CD14-positive monocyte (primary cell): ENCODE results near the gene CCDC40. TPM values are rescaled to one million over a fixed set of nuclear protein-coding genes. Genes with fewer than 3 reads are reported as not detected.
A peak's percentile ranks its signal among the peaks of the same experiment; 100 is the strongest.

Experiments used
- DNase-seq, 3 donors: peaks; one replicate each; pipeline ENCODE4 v3.0.0-alpha.2; 2011 to 2022
- H2AFZ ChIP-seq: 2 replicates; pipeline ENCODE4 v1.6.0; 2012; ENCODE audit warnings: mild to moderate bottlenecking, low read depth, low read length, inconsistent platforms; ENCODE audit not compliant: insufficient read depth, poor library complexity, severe bottlenecking
- H3K27ac ChIP-seq, 2 donors: 1 replicate in 1 of 2; 2 replicates in 1 of 2; pipeline ENCODE4 v1.5.1; 2012 to 2013; ENCODE audit warnings: low read length in 2 of 2, control low read depth in 1 of 2, inconsistent platforms in 1 of 2, low read depth in 1 of 2, mild to moderate bottlenecking in 1 of 2
- H3K27me3 ChIP-seq, 2 donors: one replicate each; pipeline versions ENCODE4 v1.6.0 to v1.6.1; 2011 to 2013; ENCODE audit warnings: low read length in 2 of 2; ENCODE audit not compliant: control insufficient read depth in 2 of 2, insufficient read depth in 2 of 2
- H3K36me3 ChIP-seq, 2 donors: replicated peaks in 1 of 2; 1 replicate in 1 of 2; 2 replicates in 1 of 2; pipeline versions ENCODE4 v1.5.1 to v1.6.1; 2012 to 2013; ENCODE audit warnings: low read length in 2 of 2, control low read depth in 1 of 2, inconsistent platforms in 1 of 2, mild to moderate bottlenecking in 1 of 2; ENCODE audit not compliant: insufficient read depth in 2 of 2, control insufficient read depth in 1 of 2
- H3K4me1 ChIP-seq, 2 donors: 1 replicate in 1 of 2; 2 replicates in 1 of 2; pipeline versions ENCODE4 v1.5.1 to v1.6.1; 2012 to 2013; ENCODE audit warnings: low read length in 2 of 2, control low read depth in 1 of 2, inconsistent platforms in 1 of 2, mild to moderate bottlenecking in 1 of 2, moderate library complexity in 1 of 2; ENCODE audit not compliant: insufficient read depth in 2 of 2, control insufficient read depth in 1 of 2
- H3K4me2 ChIP-seq: replicated peaks from 2 replicates; pipeline ENCODE3; 2012; ENCODE audit warnings: low read length, moderate library complexity, mild to moderate bottlenecking; ENCODE audit not compliant: poor library complexity, severe bottlenecking; ENCODE audit errors: extremely low read depth
- H3K4me3 ChIP-seq, 3 experiments: fragments of 200-600 bp in 1 of 3; sonication (generic) in 1 of 3; replicated peaks in 1 of 3; 1 replicate in 2 of 3; 2 replicates in 1 of 3; pipeline ENCODE4 v1.5.1; 2011 to 2013; ENCODE audit warnings: low read length in 3 of 3, mild to moderate bottlenecking in 3 of 3, control low read depth in 2 of 3, low read depth in 2 of 3, inconsistent platforms in 1 of 3, moderate library complexity in 1 of 3
- H3K79me2 ChIP-seq: 2 replicates; pipeline ENCODE4 v1.6.0; 2012; ENCODE audit warnings: mild to moderate bottlenecking, control low read depth, inconsistent platforms, low read length, moderate library complexity; ENCODE audit not compliant: insufficient read depth
- H3K9ac ChIP-seq: 2 replicates; pipeline ENCODE4 v1.6.0; 2017; ENCODE audit warnings: low read length, mild to moderate bottlenecking; ENCODE audit not compliant: insufficient read depth, poor library complexity, severe bottlenecking
- H3K9me3 ChIP-seq, 2 donors: replicated peaks in 1 of 2; 1 replicate in 1 of 2; 2 replicates in 1 of 2; pipeline versions ENCODE4 v1.5.1 to v1.6.1; 2012 to 2013; ENCODE audit warnings: low read length in 2 of 2, control low read depth in 1 of 2; ENCODE audit not compliant: control insufficient read depth in 1 of 2, insufficient read depth in 1 of 2
- H4K20me1 ChIP-seq: 2 replicates; pipeline ENCODE4 v1.6.0; 2012; ENCODE audit warnings: mild to moderate bottlenecking, low read length, control low read depth, moderate library complexity; ENCODE audit not compliant: insufficient read depth
- H3K27ac Mint-ChIP-seq, 7 donors: one replicate each; pipeline ENCODE4 v1.8.0; 2020; ENCODE audit warnings: mild to moderate bottlenecking in 7 of 7, mixed read lengths in 7 of 7, moderate library complexity in 6 of 7, inconsistent platforms in 2 of 7
- H3K27me3 Mint-ChIP-seq, 3 donors: one replicate each; pipeline ENCODE4 v1.8.0; 2021 to 2022; ENCODE audit warnings: low read depth in 3 of 3, mild to moderate bottlenecking in 3 of 3, mixed read lengths in 3 of 3, moderate library complexity in 3 of 3, inconsistent platforms in 1 of 3
- H3K36me3 Mint-ChIP-seq, 2 donors: one replicate each; pipeline ENCODE4 v1.8.0; 2020; ENCODE audit warnings: mixed read lengths in 2 of 2, inconsistent platforms in 1 of 2, mild to moderate bottlenecking in 1 of 2
- H3K4me1 Mint-ChIP-seq: one replicate; pipeline ENCODE4 v1.8.0; 2020; ENCODE audit warnings: mild to moderate bottlenecking, mixed read lengths
- H3K4me3 Mint-ChIP-seq, 2 donors: one replicate each; pipeline ENCODE4 v1.8.0; 2020; ENCODE audit warnings: mild to moderate bottlenecking in 2 of 2, mixed read lengths in 2 of 2, moderate library complexity in 1 of 2
- H3K9me3 Mint-ChIP-seq, 7 donors: one replicate each; pipeline ENCODE4 v1.8.0; 2020 to 2022; ENCODE audit warnings: mixed read lengths in 7 of 7, mild to moderate bottlenecking in 6 of 7, moderate library complexity in 6 of 7, inconsistent platforms in 2 of 7
- WGBS: methylation state at CpG from one replicate; pipeline ENCODE4 v1.1.5; 2013; ENCODE audit warnings: missing lambda C conversion rate; ENCODE audit not compliant: insufficient coverage; 5-methylcytosine and 5-hydroxymethylcytosine counted together
- intact Hi-C, 2 donors: fragments of 100-400 bp; cut with micrococcal nuclease; formaldehyde crosslinking; loops; one replicate each; pipeline versions ENCODE4 v1.15.0 to v1.15.1; 2023
- polyA plus RNA-seq, 3 donors: library from polyadenylated mRNA; depleted of rRNA in 1 of 3; unstranded in 2 of 3; stranded (reverse) in 1 of 3; fragments of 300-500 nt in 2 of 3; fragments of >200 nt in 1 of 3; fragmentation: Illumina TruSeq in 2 of 3; gene quantifications; 1 replicate in 2 of 3; 2 replicates in 1 of 3; pipeline ENCODE4 v1.2.3, GENCODE V29; 2012 to 2021
- TF ChIP-seq, protein P1 (sequence below): fragments of 200-600 bp; IDR thresholded peaks from one replicate; pipeline ENCODE4 v1.8.0; 2022; ENCODE audit warnings: antibody characterized with exemption, mild to moderate bottlenecking

Gene CCDC40
- polyA plus RNA-seq, 3 donors, result 0.21 to 0.27 TPM; not detected in 1

DNA sequence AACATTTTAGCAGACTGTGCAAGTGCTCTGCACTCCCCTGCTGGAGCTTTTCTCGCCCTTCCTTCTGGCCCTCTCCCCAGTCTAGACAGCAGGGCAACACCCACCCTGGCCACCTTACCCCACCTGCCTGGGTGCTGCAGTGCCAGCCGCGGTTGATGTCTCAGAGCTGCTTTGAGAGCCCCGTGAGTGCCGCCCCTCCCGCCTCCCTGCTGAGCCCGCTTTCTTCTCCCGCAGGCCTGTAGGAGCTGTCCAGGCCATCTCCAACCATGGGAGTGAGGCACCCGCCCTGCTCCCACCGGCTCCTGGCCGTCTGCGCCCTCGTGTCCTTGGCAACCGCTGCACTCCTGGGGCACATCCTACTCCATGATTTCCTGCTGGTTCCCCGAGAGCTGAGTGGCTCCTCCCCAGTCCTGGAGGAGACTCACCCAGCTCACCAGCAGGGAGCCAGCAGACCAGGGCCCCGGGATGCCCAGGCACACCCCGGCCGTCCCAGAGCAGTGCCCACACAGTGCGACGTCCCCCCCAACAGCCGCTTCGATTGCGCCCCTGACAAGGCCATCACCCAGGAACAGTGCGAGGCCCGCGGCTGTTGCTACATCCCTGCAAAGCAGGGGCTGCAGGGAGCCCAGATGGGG is 68.0 kb downstream of the CCDC40 start:
- Histone ChIP-seq H3K9me3 (no peaks in the 10 kb centered on the region), H3K4me1 (peaks cover 23 to 27% of the 10 kb centered on the region in 2 donors), H3K79me2 (peaks cover 12% of the 10 kb centered on the region), H3K27me3 (no peaks in the 10 kb centered on the region), H3K9ac (no peak overlapping the region), H3K36me3 (peaks cover 22 to 40% of the 10 kb centered on the region in 2 donors), H3K4me3 (no peak overlapping the region), H3K27ac (no peak overlapping the region), H4K20me1 (peaks cover 35% of the 10 kb centered on the region), H3K4me2 (no peak overlapping the region), H2AFZ (no peak overlapping the region)
- intact Hi-C loops, result loop anchor here in 1 of 2 donors (5.0 kb wide), 1 partner anchor 158 kb away; the partner anchor contains the start of gene RNF213
- H3K36me3 Mint-ChIP-seq, result peaks cover 23 to 51% of the 10 kb centered on the region in 2 donors
- H3K9me3 Mint-ChIP-seq, result no peaks in the 10 kb centered on the region
- no peak for DNase-seq
- no peak overlapping the region for H3K27ac Mint-ChIP-seq
- peak overlapping the region in 1 of 2 donors; percentile 12 for H3K4me3 Mint-ChIP-seq
- H3K27me3 Mint-ChIP-seq, result peaks cover 0 to 2% (median 0%) of the 10 kb centered on the region in 3 donors
- TF ChIP-seq, protein P1, sequence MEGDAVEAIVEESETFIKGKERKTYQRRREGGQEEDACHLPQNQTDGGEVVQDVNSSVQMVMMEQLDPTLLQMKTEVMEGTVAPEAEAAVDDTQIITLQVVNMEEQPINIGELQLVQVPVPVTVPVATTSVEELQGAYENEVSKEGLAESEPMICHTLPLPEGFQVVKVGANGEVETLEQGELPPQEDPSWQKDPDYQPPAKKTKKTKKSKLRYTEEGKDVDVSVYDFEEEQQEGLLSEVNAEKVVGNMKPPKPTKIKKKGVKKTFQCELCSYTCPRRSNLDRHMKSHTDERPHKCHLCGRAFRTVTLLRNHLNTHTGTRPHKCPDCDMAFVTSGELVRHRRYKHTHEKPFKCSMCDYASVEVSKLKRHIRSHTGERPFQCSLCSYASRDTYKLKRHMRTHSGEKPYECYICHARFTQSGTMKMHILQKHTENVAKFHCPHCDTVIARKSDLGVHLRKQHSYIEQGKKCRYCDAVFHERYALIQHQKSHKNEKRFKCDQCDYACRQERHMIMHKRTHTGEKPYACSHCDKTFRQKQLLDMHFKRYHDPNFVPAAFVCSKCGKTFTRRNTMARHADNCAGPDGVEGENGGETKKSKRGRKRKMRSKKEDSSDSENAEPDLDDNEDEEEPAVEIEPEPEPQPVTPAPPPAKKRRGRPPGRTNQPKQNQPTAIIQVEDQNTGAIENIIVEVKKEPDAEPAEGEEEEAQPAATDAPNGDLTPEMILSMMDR, result no peak
- peaks cover 34% of the 10 kb centered on the region for H3K4me1 Mint-ChIP-seq
- WGBS, result 90% methylated on average over 24 of the region's 26 CpGs

DNA sequence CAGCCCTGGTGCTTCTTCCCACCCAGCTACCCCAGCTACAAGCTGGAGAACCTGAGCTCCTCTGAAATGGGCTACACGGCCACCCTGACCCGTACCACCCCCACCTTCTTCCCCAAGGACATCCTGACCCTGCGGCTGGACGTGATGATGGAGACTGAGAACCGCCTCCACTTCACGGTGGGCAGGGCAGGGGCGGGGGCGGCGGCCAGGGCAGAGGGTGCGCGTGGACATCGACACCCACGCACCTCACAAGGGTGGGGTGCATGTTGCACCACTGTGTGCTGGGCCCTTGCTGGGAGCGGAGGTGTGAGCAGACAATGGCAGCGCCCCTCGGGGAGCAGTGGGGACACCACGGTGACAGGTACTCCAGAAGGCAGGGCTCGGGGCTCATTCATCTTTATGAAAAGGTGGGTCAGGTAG is 68.5 kb downstream of the CCDC40 start:
- 97% methylated on average over 18 of the region's 18 CpGs for WGBS
- intact Hi-C loops, result loop anchor here in 1 of 2 donors (5.0 kb wide), 1 partner anchor 157 kb away; the partner anchor contains the start of gene RNF213
- no peak for DNase-seq
- Mint-ChIP-seq H3K4me3 (no peak overlapping the region), H3K36me3 (peaks cover 27 to 57% of the 10 kb centered on the region in 2 donors), H3K27ac (no peak overlapping the region), H3K9me3 (no peaks in the 10 kb centered on the region), H3K4me1 (peaks cover 34% of the 10 kb centered on the region), H3K27me3 (no peaks in the 10 kb centered on the region)
- H3K4me3 ChIP-seq, result no peak overlapping the region
- no peaks in the 10 kb centered on the region for H3K9me3 ChIP-seq
- peaks cover 12% of the 10 kb centered on the region for H3K79me2 ChIP-seq
- H3K36me3 ChIP-seq, result peaks cover 25 to 46% of the 10 kb centered on the region in 2 donors
- TF ChIP-seq, protein P1, result no peak
- H3K27ac ChIP-seq, result no peak overlapping the region
- H2AFZ ChIP-seq, result no peak overlapping the region
- H3K27me3 ChIP-seq, result no peaks in the 10 kb centered on the region
- H3K9ac ChIP-seq, result no peak overlapping the region
- peaks cover 35% of the 10 kb centered on the region for H4K20me1 ChIP-seq
- H3K4me1 ChIP-seq, result peaks cover 23 to 27% of the 10 kb centered on the region in 2 donors
- no peak overlapping the region for H3K4me2 ChIP-seq
